Measurements from ENCODE around the gene NUB1. TPM values are rescaled to one million over a fixed set of nuclear protein-coding genes. Genes with fewer than 3 reads are reported as not detected.

NUB1 gene
- polyA plus RNA-seq, 1 donor (not counting 4 experiments of a cell fraction or from before 2014, with no cell fraction given): 34.6 TPM

DNA sequence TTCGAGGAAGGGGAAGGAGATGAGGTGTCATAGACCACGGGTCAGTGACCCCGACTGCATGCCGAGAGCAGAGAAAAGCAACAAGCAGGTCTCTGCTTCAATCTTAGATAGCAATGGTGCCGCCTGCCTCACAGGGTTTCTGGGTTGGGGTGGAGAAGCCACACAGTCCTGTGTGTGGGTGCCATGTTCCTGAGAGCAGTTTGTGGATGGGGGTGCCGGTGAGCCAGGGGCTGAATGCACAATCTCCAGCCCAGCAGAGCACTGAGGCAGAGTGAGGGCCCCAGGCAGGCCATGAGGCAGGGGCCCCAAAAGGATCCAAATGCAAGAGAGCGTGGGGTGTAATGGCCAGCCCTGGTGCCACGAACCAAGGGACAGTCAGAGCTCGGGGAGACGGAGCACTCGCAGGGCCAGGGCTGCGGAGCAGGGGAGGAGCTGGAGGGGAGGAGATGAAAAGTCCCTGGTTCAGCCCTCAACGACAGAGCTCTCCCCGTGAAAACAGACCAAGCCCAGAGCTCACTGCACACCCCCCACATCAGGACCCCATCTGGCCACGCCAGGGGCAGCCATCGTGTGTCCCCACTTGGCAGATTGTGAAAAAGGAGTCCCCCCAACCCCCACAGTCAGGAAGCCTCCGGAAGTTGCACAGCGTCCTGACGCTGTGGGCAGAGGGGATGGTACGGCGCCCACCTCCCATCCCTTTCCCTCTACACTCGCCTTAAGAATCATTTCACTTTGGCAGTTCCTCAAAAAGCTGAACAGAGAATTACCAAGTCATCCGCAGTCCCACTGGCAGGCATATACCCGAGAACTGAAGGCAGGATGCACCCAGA is 48.4 kb downstream of the NUB1 start:
- H3K4me1 ChIP-seq (ENCODE audit: control insufficient read depth, extremely low read depth, insufficient read depth, low read length): no peaks in the 10 kb centered on the region
- TF ChIP-seq EZH2 (IDR thresholded peaks at IDR 0.05; ENCODE audit: low read length): no peak
- TF ChIP-seq, protein P1, sequence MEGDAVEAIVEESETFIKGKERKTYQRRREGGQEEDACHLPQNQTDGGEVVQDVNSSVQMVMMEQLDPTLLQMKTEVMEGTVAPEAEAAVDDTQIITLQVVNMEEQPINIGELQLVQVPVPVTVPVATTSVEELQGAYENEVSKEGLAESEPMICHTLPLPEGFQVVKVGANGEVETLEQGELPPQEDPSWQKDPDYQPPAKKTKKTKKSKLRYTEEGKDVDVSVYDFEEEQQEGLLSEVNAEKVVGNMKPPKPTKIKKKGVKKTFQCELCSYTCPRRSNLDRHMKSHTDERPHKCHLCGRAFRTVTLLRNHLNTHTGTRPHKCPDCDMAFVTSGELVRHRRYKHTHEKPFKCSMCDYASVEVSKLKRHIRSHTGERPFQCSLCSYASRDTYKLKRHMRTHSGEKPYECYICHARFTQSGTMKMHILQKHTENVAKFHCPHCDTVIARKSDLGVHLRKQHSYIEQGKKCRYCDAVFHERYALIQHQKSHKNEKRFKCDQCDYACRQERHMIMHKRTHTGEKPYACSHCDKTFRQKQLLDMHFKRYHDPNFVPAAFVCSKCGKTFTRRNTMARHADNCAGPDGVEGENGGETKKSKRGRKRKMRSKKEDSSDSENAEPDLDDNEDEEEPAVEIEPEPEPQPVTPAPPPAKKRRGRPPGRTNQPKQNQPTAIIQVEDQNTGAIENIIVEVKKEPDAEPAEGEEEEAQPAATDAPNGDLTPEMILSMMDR (optimal IDR thresholded peaks at IDR 0.05 in 1 of 3, IDR thresholded peaks at IDR 0.05 in 1 of 3, conservative IDR thresholded peaks at IDR 0.05 in 1 of 3; ENCODE audit: extremely low read depth in 1 of 3, insufficient read depth in 2 of 3, low read length in 3 of 3): no peak

GRCh38 chr7:151390598-151391357 is 49.2 kb downstream of the NUB1 start:
- peaks cover 18% of the 10 kb centered on the region for H3K27me3 ChIP-seq (ENCODE audit: control insufficient read depth, extremely low read depth, insufficient read depth, low read length)

More for the DNA sequence above, 48.4 kb downstream of the NUB1 start:
- no peak overlapping the region for H2AFZ ChIP-seq (ENCODE audit: control insufficient read depth, low read length)
- H3K9ac ChIP-seq (ENCODE audit: control insufficient read depth, extremely low read depth, insufficient read depth, low read length): no peak overlapping the region
- no peak for DNase-seq (ENCODE audit: low read depth, low spot score)
- H4K20me1 ChIP-seq (ENCODE audit: control insufficient read depth, extremely low read depth, insufficient read depth, low read length): no peaks in the 10 kb centered on the region
- H3K9me1 ChIP-seq (ENCODE audit: control insufficient read depth, extremely low read depth, insufficient read depth, low read length): no peaks in the 10 kb centered on the region
- H3K27me3 ChIP-seq (ENCODE audit: control insufficient read depth, extremely low read depth, insufficient read depth, low read length): peaks cover 18% of the 10 kb centered on the region
- no peaks in the 10 kb centered on the region for H3K9me3 ChIP-seq (ENCODE audit: control insufficient read depth, low read depth, low read length)
- no peak overlapping the region for H3K4me3 ChIP-seq (ENCODE audit: control insufficient read depth in 2 of 3, extremely low read depth in 1 of 3, insufficient read depth in 2 of 3, low read depth in 1 of 3, low read length in 3 of 3)
- dilution Hi-C loops (cut with MboI; ENCODE audit: extremely low pct_ligation_motif_present, low sequenced_read_pairs): no loop called here
- no peak overlapping the region for H3K27ac ChIP-seq (ENCODE audit: control insufficient read depth, insufficient read depth, low read length)
- no peaks in the 10 kb centered on the region for H3K79me2 ChIP-seq (ENCODE audit: control insufficient read depth, insufficient read depth, low read length)
- no peak for FAIRE-seq
- no peak overlapping the region for H3K4me2 ChIP-seq (ENCODE audit: control insufficient read depth, extremely low read depth, insufficient read depth, low read depth, low read length)
- no peaks in the 10 kb centered on the region for H3K36me3 ChIP-seq (ENCODE audit: control insufficient read depth in 2 of 2, extremely low read depth in 1 of 2, insufficient read depth in 2 of 2, low read length in 2 of 2)

More at GRCh38 chr7:151390598-151391357, 49.2 kb downstream of the NUB1 start:
- Histone ChIP-seq H3K4me2 (ENCODE audit: control insufficient read depth, extremely low read depth, insufficient read depth, low read depth, low read length) (no peak overlapping the region), H4K20me1 (ENCODE audit: control insufficient read depth, extremely low read depth, insufficient read depth, low read length) (no peaks in the 10 kb centered on the region), H3K4me1 (ENCODE audit: control insufficient read depth, extremely low read depth, insufficient read depth, low read length) (no peaks in the 10 kb centered on the region), H3K9me1 (ENCODE audit: control insufficient read depth, extremely low read depth, insufficient read depth, low read length) (no peaks in the 10 kb centered on the region), H3K36me3 (ENCODE audit: control insufficient read depth in 2 of 2, extremely low read depth in 1 of 2, insufficient read depth in 2 of 2, low read length in 2 of 2) (no peaks in the 10 kb centered on the region), H3K9ac (ENCODE audit: control insufficient read depth, extremely low read depth, insufficient read depth, low read length) (no peak overlapping the region), H3K9me3 (ENCODE audit: control insufficient read depth, low read depth, low read length) (no peaks in the 10 kb centered on the region), H3K79me2 (ENCODE audit: control insufficient read depth, insufficient read depth, low read length) (no peaks in the 10 kb centered on the region), H2AFZ (ENCODE audit: control insufficient read depth, low read length) (no peak overlapping the region), H3K4me3 (ENCODE audit: control insufficient read depth in 2 of 3, extremely low read depth in 1 of 3, insufficient read depth in 2 of 3, low read depth in 1 of 3, low read length in 3 of 3) (no peak overlapping the region), H3K27ac (ENCODE audit: control insufficient read depth, insufficient read depth, low read length) (no peak overlapping the region)
- dilution Hi-C loops (cut with MboI; ENCODE audit: extremely low pct_ligation_motif_present, low sequenced_read_pairs): no loop called here
- TF ChIP-seq EZH2 (IDR thresholded peaks at IDR 0.05; ENCODE audit: low read length): no peak
- TF ChIP-seq, protein P1 (optimal IDR thresholded peaks at IDR 0.05 in 1 of 3, IDR thresholded peaks at IDR 0.05 in 1 of 3, conservative IDR thresholded peaks at IDR 0.05 in 1 of 3; ENCODE audit: extremely low read depth in 1 of 3, insufficient read depth in 2 of 3, low read length in 3 of 3): no peak
- no peak for FAIRE-seq
- no peak for DNase-seq (ENCODE audit: low read depth, low spot score)
